Subcutaneous adipose tissue (tissue), 4 donors: ENCODE measurements around the gene CHST9. TPM values are rescaled to one million over a fixed set of nuclear protein-coding genes. Genes with fewer than 3 reads are reported as not detected.

ENCODE experiments used
- total RNA-seq, 4 donors: library from RNA; depleted of rRNA; stranded (reverse); fragments of >200 nt; gene quantifications; one replicate each; pipeline ENCODE4 v1.1.0, GENCODE V29; 2016
- TF ChIP-seq, protein P1 (sequence below): fragments of 450-650 bp; IDR thresholded peaks from one replicate; pipeline ENCODE4 v1.5.1; 2016; ENCODE audit warnings: low read depth, mild to moderate bottlenecking, control low read depth, antibody characterized with exemption, moderate library complexity

CHST9 gene
- total RNA-seq, 4 donors from 2014 or later: not detected

DNA sequence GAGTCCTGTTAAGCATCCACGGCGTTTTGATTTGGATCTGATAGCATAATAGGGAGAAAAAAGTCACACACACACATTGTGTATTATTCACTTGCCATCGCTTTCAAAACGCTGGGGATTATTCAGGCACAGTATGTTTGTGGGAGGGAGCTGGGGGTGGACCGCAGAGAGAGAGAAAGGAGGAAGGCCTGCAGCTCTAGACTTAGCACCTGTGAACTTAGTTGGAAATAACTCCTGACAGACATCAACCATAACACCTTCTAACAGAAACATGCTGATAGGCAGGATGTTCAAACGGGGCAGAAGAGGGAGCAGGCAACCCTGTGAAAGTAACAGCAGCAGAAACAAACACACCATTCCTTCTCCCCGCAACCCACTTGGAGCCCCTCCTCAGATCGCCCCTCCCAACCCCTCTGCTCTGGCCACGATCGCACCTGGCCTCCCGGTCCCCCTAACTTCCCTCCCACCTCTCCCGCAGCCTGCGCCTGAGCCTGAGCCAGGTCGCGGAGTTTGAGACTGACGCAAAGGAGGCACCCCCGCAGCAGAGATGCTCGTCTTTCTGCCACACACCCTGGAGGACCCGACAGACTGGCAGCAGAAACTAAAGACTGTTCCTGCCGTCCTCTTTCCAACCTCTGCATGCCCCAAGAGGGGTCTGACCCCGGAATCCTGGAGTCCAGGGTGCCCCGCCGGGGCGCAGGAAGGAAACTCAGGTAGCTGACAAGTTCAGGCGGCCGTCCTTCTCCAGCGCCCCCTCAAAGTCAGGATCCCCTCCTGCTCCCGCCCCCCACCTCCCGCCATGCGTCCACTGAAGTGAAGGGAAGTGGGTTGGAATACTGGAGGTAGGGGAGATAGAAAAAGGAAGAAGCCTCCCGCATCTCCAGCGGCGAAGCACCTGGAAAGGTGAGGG is 738 bp downstream of the CHST9 start:
- TF ChIP-seq, protein P1, sequence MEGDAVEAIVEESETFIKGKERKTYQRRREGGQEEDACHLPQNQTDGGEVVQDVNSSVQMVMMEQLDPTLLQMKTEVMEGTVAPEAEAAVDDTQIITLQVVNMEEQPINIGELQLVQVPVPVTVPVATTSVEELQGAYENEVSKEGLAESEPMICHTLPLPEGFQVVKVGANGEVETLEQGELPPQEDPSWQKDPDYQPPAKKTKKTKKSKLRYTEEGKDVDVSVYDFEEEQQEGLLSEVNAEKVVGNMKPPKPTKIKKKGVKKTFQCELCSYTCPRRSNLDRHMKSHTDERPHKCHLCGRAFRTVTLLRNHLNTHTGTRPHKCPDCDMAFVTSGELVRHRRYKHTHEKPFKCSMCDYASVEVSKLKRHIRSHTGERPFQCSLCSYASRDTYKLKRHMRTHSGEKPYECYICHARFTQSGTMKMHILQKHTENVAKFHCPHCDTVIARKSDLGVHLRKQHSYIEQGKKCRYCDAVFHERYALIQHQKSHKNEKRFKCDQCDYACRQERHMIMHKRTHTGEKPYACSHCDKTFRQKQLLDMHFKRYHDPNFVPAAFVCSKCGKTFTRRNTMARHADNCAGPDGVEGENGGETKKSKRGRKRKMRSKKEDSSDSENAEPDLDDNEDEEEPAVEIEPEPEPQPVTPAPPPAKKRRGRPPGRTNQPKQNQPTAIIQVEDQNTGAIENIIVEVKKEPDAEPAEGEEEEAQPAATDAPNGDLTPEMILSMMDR: no peak

DNA sequence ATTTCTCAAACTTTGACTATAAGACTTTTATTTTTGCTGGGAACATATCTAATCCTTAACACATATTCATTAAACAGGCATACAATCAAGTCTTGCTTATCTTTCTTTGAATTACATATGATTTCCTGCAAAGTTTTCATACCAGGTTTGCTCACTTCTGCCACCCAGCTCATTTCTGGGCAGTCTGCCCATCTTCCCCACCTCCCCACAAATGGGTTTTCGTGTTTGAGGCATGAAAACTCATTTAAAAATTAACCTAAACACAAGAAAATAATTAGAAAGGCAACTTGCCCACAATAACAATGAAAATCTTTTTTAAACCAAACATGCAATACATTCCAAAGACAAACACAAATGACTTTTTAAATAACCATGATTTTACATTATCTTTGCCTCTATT is 3.4 kb downstream of the CHST9 start:
- TF ChIP-seq, protein P1: no peak

DNA sequence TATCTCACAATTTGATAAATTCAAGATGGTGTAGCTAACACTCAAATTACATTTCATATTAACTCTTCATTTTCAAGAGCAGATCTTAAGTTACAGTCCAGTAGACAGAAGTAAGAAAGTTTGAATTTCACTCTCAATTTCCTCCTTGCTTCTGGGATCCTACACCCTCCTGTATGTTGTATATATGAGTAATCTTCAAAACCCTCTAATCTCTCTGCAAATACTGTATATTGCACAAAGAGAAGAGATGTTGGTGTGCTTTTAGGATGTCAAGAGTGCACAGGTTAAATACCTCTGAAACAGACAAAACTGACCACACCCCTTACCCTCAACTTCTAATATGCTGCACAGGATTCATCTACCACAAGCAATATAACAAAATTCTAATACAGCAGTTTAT is 6.7 kb downstream of the CHST9 start:
- TF ChIP-seq, protein P1: no peak

DNA sequence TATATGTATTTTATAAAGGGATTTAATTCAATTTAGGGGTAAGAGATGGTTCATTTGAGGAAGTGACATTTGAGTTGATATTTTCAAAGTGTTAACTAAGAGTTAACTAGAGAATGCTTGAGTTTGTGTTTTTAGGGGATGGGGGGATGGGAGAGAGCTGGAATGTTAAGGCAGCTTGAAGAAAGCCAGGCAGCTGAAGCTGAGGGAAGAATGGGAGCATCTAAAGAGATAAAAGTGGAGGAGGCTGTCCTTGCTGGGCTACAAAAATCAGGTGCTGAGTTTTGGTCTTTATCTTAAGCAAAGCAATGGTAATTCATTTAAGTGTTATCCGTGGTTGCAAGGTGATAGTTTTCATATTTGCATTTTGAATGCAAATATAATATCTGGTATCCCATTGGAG is 9.2 kb downstream of the CHST9 start:
- TF ChIP-seq, protein P1: no peak

DNA sequence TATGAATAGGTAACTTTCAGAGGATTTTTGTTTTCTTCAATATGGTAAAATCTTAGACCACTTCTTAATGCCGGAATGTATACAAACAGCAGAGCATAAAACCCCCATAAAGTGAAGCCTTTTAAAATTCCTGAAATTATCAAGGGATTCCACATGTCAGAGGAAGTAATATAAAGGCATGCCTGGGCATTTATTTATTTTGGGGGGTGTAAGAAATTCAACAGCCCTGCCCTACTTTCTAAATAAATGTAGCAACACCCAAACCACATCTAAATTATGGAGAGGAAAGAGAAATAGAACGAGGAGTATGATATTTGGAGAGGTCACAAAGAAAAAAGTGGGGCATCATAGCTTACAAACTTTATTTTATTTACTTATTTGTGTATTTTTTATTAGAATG is 9.9 kb downstream of the CHST9 start:
- TF ChIP-seq, protein P1: no peak

DNA sequence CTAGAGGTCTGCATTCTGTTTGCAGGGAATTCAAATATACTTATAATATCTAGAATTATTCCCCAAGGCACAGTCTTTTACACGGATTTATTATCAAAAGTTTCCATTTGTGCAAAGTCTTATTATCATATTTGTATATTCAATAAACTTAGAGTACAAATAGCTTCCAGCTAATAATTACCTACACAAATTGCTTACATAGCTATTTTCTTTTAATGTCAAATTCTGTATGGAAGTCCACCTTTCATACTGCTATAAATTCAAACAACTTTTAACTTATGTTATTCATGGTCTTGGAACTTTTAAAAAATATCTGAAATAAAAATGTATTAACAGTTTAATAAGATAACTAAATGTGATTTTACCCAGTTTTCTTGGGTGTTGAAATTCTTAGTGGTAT is 13.1 kb downstream of the CHST9 start:
- TF ChIP-seq, protein P1: no peak

DNA sequence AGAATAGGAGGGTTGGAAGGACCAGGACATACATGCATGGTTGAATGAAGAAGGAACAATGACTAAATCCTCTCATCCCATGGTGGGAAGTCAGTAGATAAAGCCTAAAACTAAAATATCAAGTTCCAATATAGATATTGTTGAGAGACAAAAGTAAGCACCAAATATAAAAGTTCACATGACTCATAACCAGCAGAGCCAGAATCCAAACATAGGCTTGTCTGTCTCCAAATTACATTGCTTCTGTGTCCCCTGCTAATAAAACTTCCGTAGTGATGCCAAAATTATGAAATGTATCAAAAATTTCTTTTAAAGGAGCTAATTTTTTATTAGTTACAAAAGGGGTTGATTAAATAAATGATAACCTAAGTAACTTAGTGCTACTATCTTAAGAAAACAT is 19.7 kb downstream of the CHST9 start:
- TF ChIP-seq, protein P1: no peak
